A673 (cell line): ENCODE measurements around the gene SCPEP1. TPM values are rescaled to one million over a fixed set of nuclear protein-coding genes. Genes with fewer than 3 reads are reported as not detected.

Experiments
- BruUV-seq: library from RNA; stranded (reverse); fragments of 400-500 nt; replicated peaks from 2 replicates; lab custom pipeline; 2021; lab: Mats Ljungman, UMichigan
- CTCF ChIA-PET: fragments of 300-600 bp; sonication (Branson Sonifier 250); formaldehyde crosslinking; loops from one replicate; lab custom pipeline; 2022; ENCODE audit warnings: antibody characterized with exemption; lab: Charles Lee
- POLR2A ChIA-PET: fragments of 300-600 bp; sonication (Branson Sonifier 250); formaldehyde crosslinking; loops from one replicate; lab custom pipeline; 2022; ENCODE audit warnings: antibody characterized with exemption; ENCODE audit not compliant: low non-redundant PET; lab: Charles Lee
- DNase-seq: peaks from one replicate; pipeline ENCODE4 v3.0.0-alpha.2; 2015; ENCODE audit warnings: low spot score
- H3K27ac ChIP-seq: fragments of 200-600 bp; sonication (generic); 2 replicates; pipeline ENCODE4 v1.5.1; 2016; ENCODE audit warnings: mixed run types, low read depth, mild to moderate bottlenecking, mixed read lengths, antibody characterized with exemption, low read length; ENCODE audit not compliant: poor library complexity, severe bottlenecking
- H3K27me3 ChIP-seq: fragments of 200-600 bp; sonication (generic); replicated peaks from 2 replicates; pipeline ENCODE4 v1.6.1; 2017; ENCODE audit warnings: mixed run types, low read depth, mild to moderate bottlenecking, mixed read lengths, antibody characterized with exemption, low read length; ENCODE audit not compliant: insufficient read depth, poor library complexity
- H3K36me3 ChIP-seq: fragments of 200-600 bp; sonication (generic); 2 replicates; pipeline ENCODE4 v1.6.1; 2016; ENCODE audit warnings: mixed run types, mild to moderate bottlenecking, mixed read lengths, antibody characterized with exemption, low read length; ENCODE audit not compliant: insufficient read depth, poor library complexity, severe bottlenecking
- H3K4me1 ChIP-seq: fragments of 200-600 bp; sonication (generic); 2 replicates; pipeline ENCODE4 v1.6.1; 2017; ENCODE audit warnings: mixed run types, mild to moderate bottlenecking, mixed read lengths, antibody characterized with exemption, low read length; ENCODE audit not compliant: insufficient read depth, poor library complexity, severe bottlenecking
- H3K4me3 ChIP-seq: fragments of 200-600 bp; sonication (generic); 2 replicates; pipeline ENCODE4 v1.5.1; 2016; ENCODE audit warnings: low read depth, mixed run types, mild to moderate bottlenecking, mixed read lengths, low read length; ENCODE audit not compliant: poor library complexity, severe bottlenecking
- H3K9me3 ChIP-seq: fragments of 200-600 bp; sonication (generic); 2 replicates; pipeline ENCODE4 v1.6.1; 2016; ENCODE audit warnings: mixed run types, low read depth, mild to moderate bottlenecking, mixed read lengths, antibody characterized with exemption, low read length; ENCODE audit not compliant: poor library complexity, severe bottlenecking
- EZH2 ChIP-seq: fragments of 200-600 bp; sonication (generic); IDR thresholded peaks from 2 replicates; pipeline ENCODE4 v1.6.1; 2017; ENCODE audit warnings: borderline replicate concordance, low read depth, mild to moderate bottlenecking, mixed read lengths, antibody characterized with exemption, low read length; ENCODE audit not compliant: poor library complexity, severe bottlenecking
- intact Hi-C: fragments of 100-400 bp; cut with micrococcal nuclease; formaldehyde crosslinking; loops from one replicate; pipeline ENCODE4 v1.10.0; 2022; ENCODE audit not compliant: unreplicated experiment
- total RNA-seq: library from RNA; stranded (reverse); gene quantifications from 2 replicates; pipeline ENCODE4 v1.2.3, GENCODE V29; 2021
- TF ChIP-seq, protein P1 (sequence below): fragments of 300-800, 200-600 bp; sonication (generic); conservative IDR thresholded peaks from 2 replicates; pipeline ENCODE4 v1.5.1; 2017; ENCODE audit warnings: low read depth, mild to moderate bottlenecking, antibody characterized with exemption, low read length, moderate library complexity, mixed read lengths

Gene SCPEP1
- total RNA-seq, 1 experiment from 2014 or later: 31.8 TPM

DNA sequence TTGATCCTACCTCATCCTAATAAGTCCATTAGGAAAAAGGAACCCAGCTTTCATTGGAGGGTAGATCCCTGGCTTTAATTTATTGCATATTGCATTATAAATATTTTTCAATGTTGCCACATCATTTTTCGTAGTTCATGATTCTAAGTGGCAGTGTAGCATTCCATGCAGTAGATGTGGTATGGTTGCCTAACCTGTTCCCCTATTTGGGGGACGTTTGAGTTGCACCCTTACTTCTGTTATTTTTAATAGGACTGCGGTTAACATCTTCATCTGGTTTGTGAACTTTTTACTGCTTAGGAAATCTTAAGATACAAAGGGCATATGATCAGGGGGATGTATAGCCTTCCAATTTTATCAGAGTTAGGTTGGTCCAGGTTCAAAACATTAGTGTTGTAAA is 5.4 kb downstream of the SCPEP1 start:
- H3K36me3 ChIP-seq: no peaks in the 10 kb centered on the region
- no peaks in the 10 kb centered on the region for H3K9me3 ChIP-seq
- no peaks in the 10 kb centered on the region for H3K4me1 ChIP-seq
- POLR2A ChIA-PET: no interaction called here
- TF ChIP-seq, protein P1, sequence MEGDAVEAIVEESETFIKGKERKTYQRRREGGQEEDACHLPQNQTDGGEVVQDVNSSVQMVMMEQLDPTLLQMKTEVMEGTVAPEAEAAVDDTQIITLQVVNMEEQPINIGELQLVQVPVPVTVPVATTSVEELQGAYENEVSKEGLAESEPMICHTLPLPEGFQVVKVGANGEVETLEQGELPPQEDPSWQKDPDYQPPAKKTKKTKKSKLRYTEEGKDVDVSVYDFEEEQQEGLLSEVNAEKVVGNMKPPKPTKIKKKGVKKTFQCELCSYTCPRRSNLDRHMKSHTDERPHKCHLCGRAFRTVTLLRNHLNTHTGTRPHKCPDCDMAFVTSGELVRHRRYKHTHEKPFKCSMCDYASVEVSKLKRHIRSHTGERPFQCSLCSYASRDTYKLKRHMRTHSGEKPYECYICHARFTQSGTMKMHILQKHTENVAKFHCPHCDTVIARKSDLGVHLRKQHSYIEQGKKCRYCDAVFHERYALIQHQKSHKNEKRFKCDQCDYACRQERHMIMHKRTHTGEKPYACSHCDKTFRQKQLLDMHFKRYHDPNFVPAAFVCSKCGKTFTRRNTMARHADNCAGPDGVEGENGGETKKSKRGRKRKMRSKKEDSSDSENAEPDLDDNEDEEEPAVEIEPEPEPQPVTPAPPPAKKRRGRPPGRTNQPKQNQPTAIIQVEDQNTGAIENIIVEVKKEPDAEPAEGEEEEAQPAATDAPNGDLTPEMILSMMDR: no peak
- no peak for TF ChIP-seq EZH2
- H3K4me3 ChIP-seq: no peak overlapping the region
- H3K27me3 ChIP-seq: no peaks in the 10 kb centered on the region
- DNase-seq: no peak
- CTCF ChIA-PET: no interaction called here
- no TSS peak for BruUV-seq
- no peak overlapping the region for H3K27ac ChIP-seq
- intact Hi-C loops: no loop called here

DNA sequence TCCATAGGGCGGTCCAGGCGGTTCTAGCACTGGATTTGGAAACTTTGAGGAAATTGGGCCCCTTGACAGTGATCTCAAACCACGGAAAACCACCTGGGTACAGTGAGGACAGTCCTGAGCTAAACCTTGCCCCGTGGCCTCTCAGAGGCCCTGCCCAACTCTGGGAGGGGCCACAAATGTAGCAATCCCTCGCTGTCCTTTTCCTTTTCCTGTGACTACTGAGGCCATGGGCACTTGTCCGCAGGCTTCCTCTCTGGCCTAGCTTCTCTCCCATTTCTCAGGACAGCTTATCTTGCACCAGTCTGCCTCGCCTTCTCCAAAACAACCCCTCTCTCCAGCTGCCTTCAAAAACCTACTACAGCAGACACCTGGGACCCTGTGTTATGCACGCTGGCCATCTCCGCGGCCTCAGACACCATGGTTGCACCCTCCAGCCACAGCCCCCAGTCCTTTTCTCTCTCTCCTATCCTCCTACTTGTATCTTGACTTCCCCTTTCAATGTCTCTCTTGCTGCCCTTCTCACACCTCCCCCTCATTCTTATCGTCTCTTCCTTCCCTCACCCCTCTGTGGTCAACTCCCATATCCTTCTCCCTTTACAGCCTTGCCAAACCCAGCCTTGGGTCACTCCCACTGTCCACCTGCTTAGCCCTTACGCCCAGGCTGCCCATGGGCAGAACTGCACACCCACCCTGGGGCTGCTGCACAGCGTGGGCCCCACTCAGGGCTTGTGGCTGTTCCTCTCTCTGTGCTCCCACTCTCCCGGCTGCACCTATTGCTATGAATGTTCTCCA is 7.6 kb downstream of the SCPEP1 start:
- H3K27me3 ChIP-seq: no peaks in the 10 kb centered on the region
- ChIA-PET CTCF (no interaction called here), POLR2A (no interaction called here)
- no TSS peak for BruUV-seq
- TF ChIP-seq, protein P1: no peak
- TF ChIP-seq EZH2: no peak
- DNase-seq: no peak
- H3K36me3 ChIP-seq: no peaks in the 10 kb centered on the region
- H3K27ac ChIP-seq: no peak overlapping the region
- no peaks in the 10 kb centered on the region for H3K4me1 ChIP-seq
- H3K4me3 ChIP-seq: no peak overlapping the region
- intact Hi-C loops: no loop called here
- no peaks in the 10 kb centered on the region for H3K9me3 ChIP-seq

DNA sequence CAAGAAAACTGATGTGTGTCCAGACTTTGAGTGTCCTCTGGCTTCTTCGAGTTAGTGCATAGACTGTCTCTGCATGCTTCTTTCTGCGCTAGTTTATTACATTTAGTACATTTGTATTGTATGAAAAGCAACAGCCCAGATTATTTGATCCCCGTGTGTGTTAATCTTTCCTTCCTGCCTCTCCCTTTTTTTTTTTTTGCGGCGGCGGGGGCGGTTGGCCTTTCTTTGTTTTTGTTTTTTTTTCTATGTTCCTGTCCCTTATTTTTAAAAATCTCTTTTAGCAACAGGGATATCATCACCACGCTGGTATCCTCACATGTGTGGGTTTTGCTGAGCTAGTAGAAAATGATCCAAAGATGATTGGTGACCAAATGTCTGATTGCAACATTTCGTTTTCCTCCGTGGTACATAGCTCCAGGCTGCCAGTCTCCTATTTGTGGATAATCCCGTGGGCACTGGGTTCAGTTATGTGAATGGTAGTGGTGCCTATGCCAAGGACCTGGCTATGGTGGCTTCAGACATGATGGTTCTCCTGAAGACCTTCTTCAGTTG is 9.4 kb downstream of the SCPEP1 start:
- intact Hi-C loops: no loop called here
- no peak for DNase-seq
- TF ChIP-seq, protein P1: no peak
- TF ChIP-seq EZH2: no peak
- no TSS peak for BruUV-seq
- CTCF ChIA-PET: no interaction called here
- POLR2A ChIA-PET: interaction anchor here (0.6 kb wide), 2 partner anchors 9 to 29 kb away, joined by 4 to 7 read pairs; no protein-coding TSS in a partner anchor
- Histone ChIP-seq H3K27ac (no peak overlapping the region), H3K36me3 (no peaks in the 10 kb centered on the region), H3K9me3 (no peaks in the 10 kb centered on the region), H3K4me3 (no peak overlapping the region), H3K27me3 (no peaks in the 10 kb centered on the region), H3K4me1 (no peaks in the 10 kb centered on the region)
